ENCODE results near the gene SLC2A13. TPM values are rescaled to one million over a fixed set of nuclear protein-coding genes. Genes with fewer than 3 reads are reported as not detected.

SLC2A13 gene
- total RNA-seq, 1 experiment from 2014 or later, result 1.6 TPM

- no peak for DNase-seq
- H2AFZ ChIP-seq, result no peak overlapping the region
- no peaks in the 10 kb centered on the region for H3K36me3 ChIP-seq (ENCODE audit: low read depth)
- ChIA-PET POLR2A (ENCODE audit: unreplicated experiment) (no interaction called here), CTCF (no interaction called here)
- no peaks in the 10 kb centered on the region for H3K9me2 ChIP-seq (ENCODE audit: insufficient read depth)
- H4K20me1 ChIP-seq (ENCODE audit: insufficient read depth), result no peaks in the 10 kb centered on the region
- H3K9me3 ChIP-seq (ENCODE audit: insufficient read depth, low read depth), result no peaks in the 10 kb centered on the region
- H3K79me2 ChIP-seq (ENCODE audit: low read depth), result no peaks in the 10 kb centered on the region
- no TSS peak for BruUV-seq (replicated peaks)
- no peak overlapping the region for H3K27ac ChIP-seq
- H3F3A ChIP-seq (ENCODE audit: insufficient read depth, low read depth), result no peaks in the 10 kb centered on the region
- H3K27me3 ChIP-seq (ENCODE audit: insufficient read depth, low read depth), result no peaks in the 10 kb centered on the region
- intact Hi-C loops (cut with micrococcal nuclease; ENCODE audit: unreplicated experiment), result no loop called here
- TF ChIP-seq CTCF (conservative IDR thresholded peaks at IDR 0.05), result no peak
- TF ChIP-seq EZH2 (IDR thresholded peaks at IDR 0.05; ENCODE audit: low read depth), result no peak
- no peak overlapping the region for H3K4me2 ChIP-seq
- H3K4me3 ChIP-seq, result no peak overlapping the region
- H3K4me1 ChIP-seq (replicated peaks; ENCODE audit: insufficient read depth), result no peaks in the 10 kb centered on the region
These were observed 170.6 kb downstream of the SLC2A13 start for GRCh38 chr12:39935275-39935674.

GRCh38 chr12:39931857-39932256, 174.0 kb downstream of the SLC2A13 start:
- no peaks in the 10 kb centered on the region for H3K9me3 ChIP-seq (ENCODE audit: insufficient read depth, low read depth)
- intact Hi-C loops (cut with micrococcal nuclease; ENCODE audit: unreplicated experiment), result no loop called here
- H3K4me1 ChIP-seq (replicated peaks; ENCODE audit: insufficient read depth), result no peaks in the 10 kb centered on the region
- H3K79me2 ChIP-seq (ENCODE audit: low read depth), result no peaks in the 10 kb centered on the region
- no peak overlapping the region for H3K27ac ChIP-seq
- H3K9me2 ChIP-seq (ENCODE audit: insufficient read depth), result no peaks in the 10 kb centered on the region
- no peak overlapping the region for H3K4me3 ChIP-seq
- H3K4me2 ChIP-seq, result no peak overlapping the region
- no peak overlapping the region for H2AFZ ChIP-seq
- no peaks in the 10 kb centered on the region for H3K27me3 ChIP-seq (ENCODE audit: insufficient read depth, low read depth)
- no peak for DNase-seq
- TF ChIP-seq EZH2 (IDR thresholded peaks at IDR 0.05; ENCODE audit: low read depth), result no peak
- no peak for TF ChIP-seq CTCF (conservative IDR thresholded peaks at IDR 0.05)
- no peaks in the 10 kb centered on the region for H3F3A ChIP-seq (ENCODE audit: insufficient read depth, low read depth)
- no peaks in the 10 kb centered on the region for H3K36me3 ChIP-seq (ENCODE audit: low read depth)
- ChIA-PET POLR2A (ENCODE audit: unreplicated experiment) (no interaction called here), CTCF (no interaction called here)
- no TSS peak for BruUV-seq (replicated peaks)
- H4K20me1 ChIP-seq (ENCODE audit: insufficient read depth), result no peaks in the 10 kb centered on the region

- POLR2A ChIA-PET (ENCODE audit: unreplicated experiment), result no interaction called here
- Histone ChIP-seq H3F3A (ENCODE audit: insufficient read depth, low read depth) (no peaks in the 10 kb centered on the region), H3K4me3 (no peak overlapping the region), H3K4me2 (no peak overlapping the region), H3K36me3 (ENCODE audit: low read depth) (no peaks in the 10 kb centered on the region), H2AFZ (no peak overlapping the region), H3K27me3 (ENCODE audit: insufficient read depth, low read depth) (no peaks in the 10 kb centered on the region), H3K9me3 (ENCODE audit: insufficient read depth, low read depth) (no peaks in the 10 kb centered on the region), H3K4me1 (replicated peaks; ENCODE audit: insufficient read depth) (no peaks in the 10 kb centered on the region), H3K27ac (no peak overlapping the region), H3K9me2 (ENCODE audit: insufficient read depth) (no peaks in the 10 kb centered on the region), H3K79me2 (ENCODE audit: low read depth) (no peaks in the 10 kb centered on the region), H4K20me1 (ENCODE audit: insufficient read depth) (no peaks in the 10 kb centered on the region)
- no peak for DNase-seq
- intact Hi-C loops (cut with micrococcal nuclease; ENCODE audit: unreplicated experiment), result no loop called here
- BruUV-seq (replicated peaks), result no TSS peak
- CTCF ChIA-PET, result no interaction called here
- TF ChIP-seq CTCF (conservative IDR thresholded peaks at IDR 0.05) (no peak), EZH2 (IDR thresholded peaks at IDR 0.05; ENCODE audit: low read depth) (no peak)
These were observed 174.7 kb downstream of the SLC2A13 start for GRCh38 chr12:39931231-39931630.
